Stimulated activated CD8-positive, alpha-beta memory T cell treated with anti-CD3 and anti-CD28 coated beads, Interleukin-4, amount 100 ng/mL, for 1 hour (primary cell): ENCODE data around the gene ATRNL1.
"Not testable (repeated sequence)": the region's sequence is repeated elsewhere in the genome, so short reads cannot be mapped to it uniquely, and the experiment has no call there.

Source experiments
- DNase-seq, 2 donors: peaks; one replicate each; pipeline ENCODE4 v3.0.0-alpha.2; 2020; ENCODE audit warnings: low read depth in 2 of 2, low spot score in 1 of 2

The ATRNL1 gene

DNA sequence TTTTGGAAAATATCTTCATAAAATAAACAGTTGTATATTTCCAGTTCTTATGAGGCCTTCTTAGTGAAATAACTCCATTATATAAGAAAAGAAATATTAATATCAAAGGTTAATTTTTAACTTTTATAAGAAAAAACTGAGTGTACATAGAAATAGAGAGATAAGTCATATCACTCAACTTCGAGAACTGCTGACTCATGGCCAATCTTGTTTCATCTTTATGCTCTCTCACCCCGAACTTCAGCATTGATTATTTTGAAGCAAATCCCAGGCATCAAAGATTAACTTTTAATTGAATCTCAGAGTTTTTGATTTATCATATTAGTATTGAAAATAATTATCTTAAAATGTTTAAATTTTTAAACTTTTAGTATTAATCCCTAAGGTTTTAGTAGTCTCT, 652.8 kb downstream of the ATRNL1 start:
- no peak for DNase-seq

DNA sequence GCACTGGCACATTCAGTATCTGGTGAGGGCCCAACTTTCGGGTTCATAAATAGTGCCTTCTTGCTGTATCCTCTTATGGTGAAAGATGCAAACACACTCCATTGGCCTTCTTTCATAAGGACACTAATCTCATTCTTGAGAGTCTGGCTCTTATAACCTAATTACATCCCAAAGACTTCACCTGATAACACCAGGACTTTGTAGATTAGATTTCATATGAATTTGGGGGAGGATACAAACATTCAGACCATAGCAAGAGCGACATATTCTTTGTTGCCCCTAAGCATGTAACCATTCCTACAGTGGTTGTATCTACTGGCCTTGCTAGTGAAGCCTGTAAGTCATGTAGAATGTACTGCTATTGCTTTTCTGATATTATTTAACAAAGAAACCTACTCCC, 654.6 kb downstream of the ATRNL1 start:
- no peak for DNase-seq

DNA sequence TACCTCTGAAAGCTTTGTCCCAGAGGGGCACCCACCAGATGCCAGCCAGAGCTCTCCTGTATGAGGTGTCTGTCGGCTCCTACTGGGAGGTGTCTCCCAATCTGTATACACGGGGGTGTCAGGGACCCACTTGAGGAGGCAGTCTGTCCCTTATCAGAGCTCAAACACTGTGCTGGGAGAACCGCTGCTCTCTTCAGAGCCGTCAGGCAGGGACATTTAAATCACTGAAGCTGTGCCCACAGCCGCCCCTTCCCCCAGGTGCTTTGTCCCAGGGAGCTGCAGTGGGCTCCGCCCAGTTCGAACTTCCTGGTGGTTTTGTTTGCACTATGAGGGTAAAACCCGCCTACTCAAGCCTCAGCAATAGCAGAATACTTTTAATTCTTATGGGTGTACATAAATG, 665.3 kb downstream of the ATRNL1 start:
- not testable (repeated sequence) for DNase-seq

DNA sequence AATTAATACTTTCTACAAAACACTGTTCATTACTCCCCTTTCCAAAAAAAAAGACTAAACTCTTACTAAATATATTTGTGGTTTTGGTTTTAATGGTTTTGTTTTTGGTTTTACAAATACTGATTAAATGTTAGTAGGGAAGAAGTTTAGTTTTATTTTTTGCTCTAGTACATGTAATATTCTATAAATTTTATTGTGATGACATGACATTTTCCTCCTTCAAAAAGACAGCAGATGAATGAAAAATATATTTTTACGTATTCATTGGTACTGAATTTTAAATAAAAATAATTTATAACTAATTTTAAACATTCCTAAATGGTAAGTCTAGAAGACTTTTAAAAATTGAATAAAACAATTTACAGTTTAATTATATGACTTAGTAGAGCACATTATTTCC, 667.0 kb downstream of the ATRNL1 start:
- DNase-seq = no peak

DNA sequence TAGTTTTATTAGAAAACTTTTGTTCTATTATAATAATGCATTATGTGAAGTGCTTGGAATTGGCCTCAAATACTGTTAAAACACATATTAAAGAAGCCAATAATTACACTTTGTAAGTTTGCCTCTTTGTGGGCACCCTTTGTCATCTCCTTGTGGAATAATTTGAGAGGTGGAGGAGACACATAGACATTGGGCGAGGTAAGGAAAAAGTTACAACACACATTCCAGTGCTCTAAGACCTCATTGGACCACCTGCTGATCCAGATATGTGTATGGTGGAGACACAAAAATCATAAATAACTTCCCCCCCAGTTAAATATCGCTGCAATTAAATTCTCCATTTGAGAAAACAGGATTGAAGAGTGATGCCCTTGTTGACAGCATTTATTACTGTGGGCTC, 668.0 kb downstream of the ATRNL1 start:
- DNase-seq = no peak

DNA sequence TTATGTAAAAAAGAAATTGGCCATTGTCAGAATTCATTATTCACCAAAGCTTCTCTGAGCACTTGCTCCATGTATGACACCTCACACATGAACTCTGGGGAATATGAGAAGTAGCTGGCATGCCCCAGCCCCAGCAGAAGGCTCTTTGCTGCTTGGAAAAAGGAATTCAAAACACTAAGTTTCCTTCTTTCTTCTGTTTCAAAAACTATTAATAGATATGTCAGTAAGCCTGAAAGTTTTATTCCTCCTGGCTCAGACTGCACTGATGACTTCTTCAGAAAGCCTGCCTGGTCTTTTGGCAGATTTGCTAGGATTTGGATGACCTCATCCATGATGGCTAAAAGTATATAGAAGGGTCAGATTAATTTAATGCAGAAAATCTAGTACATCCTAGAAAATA, 668.9 kb downstream of the ATRNL1 start:
- DNase-seq = no peak

DNA sequence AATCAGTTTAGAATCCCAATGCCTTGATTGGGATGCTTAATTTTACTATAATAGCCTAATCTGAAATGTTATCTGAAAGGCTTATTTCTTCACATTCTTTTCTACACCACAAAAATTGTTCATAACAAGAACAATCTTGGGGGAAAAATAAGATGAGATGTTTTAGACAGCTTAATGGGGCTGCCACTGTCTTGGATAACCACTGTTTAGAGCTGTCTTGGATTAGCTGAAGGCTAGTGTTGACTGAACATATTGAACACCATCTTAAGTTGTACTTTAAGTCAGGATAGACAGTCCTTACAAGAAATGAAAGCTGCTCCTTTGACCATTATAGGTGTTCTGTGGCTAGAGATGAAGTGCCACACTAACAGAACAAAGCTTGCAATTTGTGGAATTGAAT, 678.6 kb downstream of the ATRNL1 start:
- no peak for DNase-seq

DNA sequence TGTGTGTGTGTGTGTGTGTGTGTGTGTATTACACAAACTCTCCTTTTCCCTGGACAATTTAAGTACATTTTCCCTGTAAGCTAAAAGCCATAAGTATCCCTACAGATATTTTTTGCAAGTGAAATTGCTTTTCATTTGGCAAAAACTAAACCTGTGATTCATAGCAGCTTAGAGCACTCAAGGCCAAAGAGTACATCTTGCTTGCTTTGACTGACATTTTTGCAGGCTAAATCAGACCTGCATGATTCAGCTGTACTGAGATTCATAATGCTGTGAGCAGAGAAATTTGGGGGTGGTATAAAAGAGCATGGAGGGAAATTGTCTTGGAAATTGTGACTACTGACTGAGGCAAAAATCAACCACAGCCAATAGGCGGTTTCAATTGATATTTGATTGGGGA, 679.4 kb downstream of the ATRNL1 start:
- no peak for DNase-seq

DNA sequence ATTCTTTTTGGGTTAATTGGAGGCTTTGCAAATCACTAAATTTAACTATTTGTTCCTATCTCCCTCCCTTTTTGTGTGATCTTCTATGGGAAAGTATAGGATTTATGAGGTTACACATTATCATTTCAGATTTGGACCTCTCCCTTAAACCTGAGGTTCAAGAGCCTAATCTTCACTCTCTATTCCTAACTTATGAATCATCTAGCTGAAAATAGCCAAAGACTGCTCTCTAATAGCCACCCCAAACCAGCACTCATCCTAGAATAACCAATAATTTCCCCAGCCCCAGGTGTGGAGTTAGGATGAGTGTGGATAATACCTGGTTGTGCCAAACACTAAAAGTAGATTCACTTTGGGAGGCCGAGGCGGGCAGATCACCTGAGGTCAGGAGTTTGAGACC, 680.7 kb downstream of the ATRNL1 start:
- DNase-seq = no peak

DNA sequence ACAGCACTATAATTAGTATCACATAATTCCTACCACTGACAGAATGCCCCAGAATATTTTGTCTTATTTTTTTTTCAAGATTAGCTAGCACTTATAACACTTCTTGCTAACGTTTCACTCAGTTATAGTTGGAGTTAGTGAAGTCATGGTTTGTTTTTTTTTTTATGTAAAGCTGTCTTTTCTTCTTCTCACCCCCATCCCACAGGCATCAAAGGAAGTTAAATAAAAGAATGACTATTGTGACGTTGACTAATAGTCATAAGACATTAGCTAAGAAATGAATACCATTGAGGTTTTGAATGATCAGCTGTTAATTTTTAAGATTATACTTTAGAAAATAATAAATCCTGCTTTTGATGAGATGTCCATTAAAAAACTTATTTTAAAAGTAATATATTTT, 681.6 kb downstream of the ATRNL1 start:
- no peak for DNase-seq

DNA sequence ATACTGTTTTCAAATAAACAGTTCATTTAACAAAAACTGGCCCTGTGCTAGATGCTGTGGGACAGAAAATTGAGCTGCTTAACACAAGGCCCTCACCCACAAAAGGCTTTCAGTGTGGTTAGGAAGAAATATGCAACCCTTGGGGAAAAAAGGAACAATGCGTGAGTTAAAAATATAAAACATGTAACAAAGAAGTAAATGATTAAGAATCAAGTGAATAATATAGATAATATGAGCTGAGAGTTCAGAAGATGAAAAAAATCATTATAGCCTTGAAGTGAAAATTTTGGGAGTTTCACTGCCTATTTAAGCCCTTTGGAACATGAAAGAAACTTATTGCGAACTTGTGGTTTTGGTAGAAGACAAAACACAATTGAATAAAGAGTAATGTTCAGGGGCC, 684.5 kb downstream of the ATRNL1 start:
- DNase-seq = no peak

DNA sequence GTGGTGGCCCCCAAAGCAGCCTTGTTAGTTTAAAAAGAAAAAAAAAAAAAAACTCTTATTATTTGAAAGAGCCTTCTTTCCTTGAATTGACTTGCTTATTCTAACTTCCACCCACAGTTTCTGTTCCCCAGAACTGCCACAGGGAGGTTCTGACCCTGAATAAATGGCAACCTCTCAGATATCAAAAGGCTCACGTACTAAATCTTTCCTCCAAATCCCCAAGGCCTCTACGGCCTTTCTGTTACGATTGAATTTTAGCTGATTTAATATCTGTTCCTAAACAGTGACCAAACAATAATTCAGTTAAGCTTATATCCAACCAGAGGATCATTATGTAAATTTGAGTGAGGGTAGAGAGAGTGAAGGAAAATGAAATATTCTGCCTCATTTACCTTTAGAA, 697.1 kb downstream of the ATRNL1 start:
- no peak for DNase-seq

DNA sequence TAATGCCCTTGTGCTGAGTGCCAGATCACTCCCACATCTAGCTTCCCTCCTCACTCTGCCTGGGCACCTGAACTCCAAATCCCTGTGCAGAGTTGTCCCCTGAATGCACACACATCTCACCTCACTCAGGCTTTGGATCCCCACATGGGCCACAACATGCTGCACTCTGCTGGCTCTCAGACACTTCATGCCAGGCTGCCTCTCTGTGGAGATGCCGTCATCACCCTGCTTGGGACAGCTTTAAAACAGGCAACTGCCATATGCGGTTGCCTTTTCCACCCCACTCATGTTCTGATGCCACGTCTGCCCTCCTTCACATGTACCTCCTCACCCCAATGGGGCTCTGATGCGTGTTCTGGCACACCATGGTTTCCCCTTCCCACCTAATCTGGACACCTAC, 702.8 kb downstream of the ATRNL1 start:
- no peak for DNase-seq

DNA sequence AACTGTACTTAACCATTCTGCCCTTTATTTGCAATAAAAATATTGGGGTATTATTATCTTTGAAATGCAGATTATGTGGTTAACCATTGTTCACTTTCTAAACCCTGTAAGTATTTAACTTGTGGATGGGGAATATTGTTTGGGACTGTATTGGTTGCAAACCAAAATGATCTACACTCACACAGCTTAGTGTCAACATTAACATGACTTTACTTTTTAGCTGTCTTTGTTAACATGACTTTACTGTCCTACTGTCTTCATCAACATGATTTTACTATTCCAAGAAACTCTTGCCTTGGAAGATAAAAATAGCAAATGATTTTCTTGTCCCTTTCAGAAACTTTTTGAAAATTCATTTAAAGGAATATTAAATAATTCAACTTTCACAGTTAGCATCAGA, 708.3 kb downstream of the ATRNL1 start:
- no peak for DNase-seq

DNA sequence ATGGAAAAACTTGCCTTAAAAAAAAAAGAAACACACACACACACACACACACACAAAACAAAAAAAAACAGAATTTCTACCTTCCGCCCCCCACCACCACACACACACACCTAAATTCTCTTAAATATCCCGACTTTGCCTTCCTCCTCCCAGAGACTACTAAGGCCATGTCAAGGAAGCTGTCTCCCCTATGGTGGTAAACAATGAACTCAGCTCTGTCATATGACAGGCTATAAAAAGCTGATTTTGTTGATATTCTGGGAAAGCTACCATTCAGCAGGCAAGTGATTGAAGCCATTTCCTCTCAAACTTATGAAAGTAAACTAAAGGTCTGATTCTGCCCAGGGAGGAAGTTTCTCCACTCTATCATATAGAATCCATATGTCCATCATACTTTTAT, 708.8 kb downstream of the ATRNL1 start:
- DNase-seq = no peak

DNA sequence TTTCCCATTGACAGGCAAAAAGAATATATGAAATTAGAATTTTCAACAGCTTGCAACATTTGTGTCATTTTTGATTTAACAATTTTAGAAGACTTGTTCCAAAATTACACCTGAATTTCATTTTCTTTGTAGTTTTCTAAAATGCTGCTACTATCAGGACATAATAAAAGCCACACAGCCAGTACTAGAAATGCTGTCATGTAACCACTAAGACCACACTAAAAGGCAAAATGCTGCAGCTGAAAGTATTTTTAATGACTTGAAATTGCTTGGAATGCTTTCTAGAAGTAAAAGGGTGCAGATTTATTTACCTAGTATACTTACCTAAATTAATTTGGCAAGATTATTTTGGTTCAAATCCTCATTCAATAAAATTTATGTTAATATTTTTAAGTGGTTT, 709.7 kb downstream of the ATRNL1 start:
- no peak for DNase-seq

DNA sequence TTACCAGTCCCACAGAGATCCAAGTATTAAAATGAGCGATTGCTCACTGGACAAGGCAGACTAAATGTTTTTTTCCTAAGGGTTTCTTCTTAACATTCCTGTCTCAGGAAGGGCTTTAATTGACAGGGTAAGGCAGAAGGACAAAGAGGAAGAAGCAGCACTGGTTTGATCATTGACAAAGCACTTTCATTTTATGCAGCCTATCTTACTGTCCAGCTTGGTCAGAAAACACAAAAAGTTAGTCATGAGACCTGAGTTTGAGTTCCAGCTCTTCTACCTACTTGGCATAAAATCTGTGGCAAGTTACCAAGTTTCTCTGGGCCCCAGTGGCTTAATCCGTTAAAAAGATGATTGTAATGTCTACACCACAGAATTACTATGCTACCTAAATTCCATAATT, 721.4 kb downstream of the ATRNL1 start:
- no peak for DNase-seq

DNA sequence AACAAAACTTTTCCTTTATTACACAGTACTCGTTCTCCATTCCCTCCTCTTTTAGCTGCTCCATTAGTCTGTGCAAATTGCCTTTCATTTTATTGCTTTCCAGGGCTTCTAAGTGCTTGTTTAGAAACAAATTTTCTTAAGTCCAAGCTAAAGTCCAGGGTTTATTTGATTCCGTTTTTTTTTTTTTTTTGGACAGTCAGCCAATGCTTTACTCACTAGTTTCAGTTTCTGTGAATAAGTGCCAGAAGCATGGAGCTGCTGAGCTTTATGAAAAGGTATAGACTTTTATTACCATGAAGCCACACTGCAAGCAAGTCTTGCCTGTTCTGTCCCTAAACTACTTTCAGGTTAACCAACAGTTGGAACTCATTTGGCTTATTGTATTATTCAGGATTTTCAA, 724.8 kb downstream of the ATRNL1 start:
- DNase-seq = no peak

DNA sequence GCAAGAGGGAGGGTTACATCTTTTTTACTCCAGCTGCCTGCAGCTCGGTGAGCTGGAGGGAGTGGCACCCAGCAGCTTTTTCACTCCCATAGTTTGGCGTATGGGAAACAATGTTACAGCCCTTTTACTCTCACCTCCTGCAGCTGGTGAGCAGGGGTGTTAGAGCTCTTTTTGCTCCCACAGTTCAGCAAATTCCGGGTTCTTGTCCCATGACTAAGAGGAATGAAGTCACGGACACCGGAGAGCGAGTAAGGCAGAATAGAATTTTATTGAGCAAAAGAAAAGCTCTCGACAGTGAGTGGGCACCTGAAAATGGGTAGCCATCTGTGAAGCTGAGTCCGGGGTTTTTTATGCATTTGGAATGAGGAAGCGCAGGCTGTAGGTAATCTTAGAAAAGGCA, 733.2 kb downstream of the ATRNL1 start:
- DNase-seq = no peak

DNA sequence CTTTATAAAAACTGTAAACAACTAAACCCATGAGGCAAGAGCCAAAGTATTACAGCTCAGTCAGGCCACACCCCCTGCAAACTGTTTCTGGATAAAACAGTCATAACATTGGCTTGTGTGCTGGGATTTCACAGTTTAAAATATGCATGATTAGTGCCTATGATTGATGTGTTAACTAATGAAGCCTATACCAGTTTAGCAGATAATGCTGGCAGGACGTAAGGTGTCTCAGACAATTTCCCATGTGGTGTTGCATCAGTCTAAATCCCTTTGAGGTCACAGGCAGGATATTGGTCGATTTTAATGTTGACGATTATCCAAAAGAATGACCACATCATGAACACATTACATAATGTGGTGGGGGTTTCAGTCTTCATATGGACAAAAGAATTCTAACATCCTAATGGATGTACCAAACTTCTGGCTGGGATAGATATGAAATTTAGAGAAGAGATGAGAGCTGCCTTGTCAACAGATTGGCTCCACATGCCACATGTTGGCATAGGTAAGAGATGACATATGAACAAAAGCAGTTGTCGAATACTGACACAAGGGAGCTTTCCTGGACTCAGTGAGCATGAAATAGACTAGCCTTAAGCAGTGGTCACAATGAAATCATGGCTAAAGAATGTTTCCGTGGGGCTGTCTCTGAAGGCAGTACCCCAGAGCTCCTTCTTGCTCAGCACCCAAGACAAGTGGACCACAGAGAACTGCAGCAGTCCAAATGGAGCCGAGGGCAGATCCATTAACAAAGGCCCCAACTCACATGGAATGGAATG, 734.3 kb downstream of the ATRNL1 start:
- DNase-seq = no peak

DNA sequence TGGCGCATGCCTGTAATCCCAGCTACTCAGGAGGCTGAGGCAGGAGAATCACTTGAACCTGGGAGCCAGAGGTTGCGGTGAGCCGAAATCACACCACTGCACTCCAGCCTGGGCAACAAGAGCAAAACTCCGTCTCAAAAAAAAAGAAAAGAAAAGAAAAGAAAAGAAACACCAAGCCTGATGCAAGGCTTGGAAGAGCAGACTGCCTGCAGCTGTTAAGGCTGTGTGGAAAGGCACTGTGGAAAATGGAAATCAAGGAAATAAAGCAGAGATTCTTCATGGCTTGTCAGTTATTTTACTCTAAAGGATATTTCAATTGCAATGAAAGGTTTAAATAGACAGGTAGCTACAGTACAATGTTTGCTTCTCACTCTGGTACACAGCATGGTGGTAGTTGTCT, 735.0 kb downstream of the ATRNL1 start:
- DNase-seq = not testable (repeated sequence)

DNA sequence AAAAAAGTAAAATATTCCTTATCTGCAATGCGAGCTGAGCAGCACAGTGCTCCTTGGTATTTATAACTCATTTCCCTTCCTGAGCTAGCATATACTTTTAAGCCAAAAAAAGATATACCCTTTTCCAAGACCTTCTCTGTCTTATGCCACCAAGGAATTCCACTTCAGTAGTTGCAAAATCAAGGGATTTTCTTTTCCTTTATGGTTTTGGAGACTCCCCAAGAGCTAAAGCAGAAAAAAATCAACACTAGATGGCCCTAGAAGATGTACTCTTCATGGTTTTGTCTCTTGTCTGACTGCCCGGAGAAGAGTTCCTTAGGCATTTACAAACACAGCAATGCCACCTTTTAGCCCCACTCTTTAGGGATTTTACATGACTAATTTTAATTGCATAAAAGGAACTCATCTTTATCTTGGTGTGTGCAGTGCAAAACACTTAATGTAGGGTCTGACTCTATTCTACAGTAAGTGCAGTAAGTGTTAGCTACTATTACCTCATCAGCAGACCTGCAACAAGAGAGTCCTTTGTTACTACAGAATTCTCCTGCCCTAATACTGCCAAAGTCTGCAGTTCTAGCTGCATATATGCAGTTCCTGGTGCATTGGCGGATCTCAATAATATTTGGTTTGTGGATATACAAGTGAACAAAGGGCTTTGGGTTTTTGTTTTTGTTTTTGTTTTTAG, 736.5 kb downstream of the ATRNL1 start:
- no peak for DNase-seq
